Muscle of back (tissue), 11 donors: ENCODE measurements around the gene FCRL5. TPM values are rescaled to one million over a fixed set of nuclear protein-coding genes. Genes with fewer than 3 reads are reported as not detected.
A peak's percentile ranks its signal among the peaks of the same experiment; 100 is the strongest.

Source experiments
- DNase-seq, 3 donors: peaks; one replicate each; pipeline versions ENCODE4 v3.0.0 to v3.0.0-alpha.2; 2013
- polyA plus RNA-seq, 10 donors: library from polyadenylated mRNA; unstranded; fragments of 120-200 nt; gene quantifications; one replicate each; pipeline ENCODE4 v1.2.1, GENCODE V29; 2013; ENCODE audit not compliant: insufficient read length in 10 of 10

FCRL5 gene
- polyA plus RNA-seq, 10 donors, result 0.05 to 0.19 (median 0.09) TPM; not detected in 5

GRCh38 chr1:157532569-157532968 lies 19.7 kb downstream of the FCRL5 start:
- no peak for DNase-seq

- no peak for DNase-seq
Observed at GRCh38 chr1:157523774-157524493, 28.4 kb downstream of the FCRL5 start.

GRCh38 chr1:157521056-157521455 lies 31.3 kb downstream of the FCRL5 start:
- DNase-seq, result no peak

GRCh38 chr1:157520386-157520935 lies 31.9 kb downstream of the FCRL5 start:
- DNase-seq, result no peak

- no peak for DNase-seq
Observed at GRCh38 chr1:157519451-157519850, 32.9 kb downstream of the FCRL5 start.

GRCh38 chr1:157517016-157517415 lies 35.3 kb downstream of the FCRL5 start:
- no peak for DNase-seq

GRCh38 chr1:157515709-157516108 lies 36.6 kb downstream of the FCRL5 start:
- DNase-seq, result no peak

GRCh38 chr1:157515141-157515540 lies 37.2 kb downstream of the FCRL5 start:
- DNase-seq, result no peak

GRCh38 chr1:157512036-157512969 lies 40.0 kb downstream of the FCRL5 start:
- DNase-seq, result no peak

GRCh38 chr1:157509546-157510232 lies 42.6 kb downstream of the FCRL5 start:
- DNase-seq, result no peak

GRCh38 chr1:157505481-157506272 lies 46.6 kb downstream of the FCRL5 start:
- peak; percentile 30 to 59 (median 37) for DNase-seq

GRCh38 chr1:157504646-157505045 lies 47.7 kb downstream of the FCRL5 start:
- no peak for DNase-seq

- DNase-seq, result no peak
Observed at GRCh38 chr1:157499521-157499920, 52.8 kb downstream of the FCRL5 start.

GRCh38 chr1:157498736-157499090 lies 53.6 kb downstream of the FCRL5 start:
- DNase-seq, result no peak

GRCh38 chr1:157497987-157498735 lies 54.2 kb downstream of the FCRL5 start:
- no peak for DNase-seq

- DNase-seq, result no peak
Observed at GRCh38 chr1:157497284-157497683, 55.0 kb downstream of the FCRL5 start.

GRCh38 chr1:157496121-157496526 lies 56.2 kb downstream of the FCRL5 start:
- peak in 2 of 3 donors; percentile 18 to 27 for DNase-seq

GRCh38 chr1:157495285-157495684 lies 57.0 kb downstream of the FCRL5 start:
- DNase-seq, result no peak

- no peak for DNase-seq
Observed at GRCh38 chr1:157494093-157494492, 58.2 kb downstream of the FCRL5 start.

- DNase-seq, result peak in 2 of 3 donors; percentile 41 to 63
Observed at GRCh38 chr1:157490467-157491165, 61.7 kb downstream of the FCRL5 start.
